Liver (tissue), 9 donors: ENCODE measurements around the gene SOX11. TPM values are rescaled to one million over a fixed set of nuclear protein-coding genes. Genes with fewer than 3 reads are reported as not detected.

ENCODE experiments used
- DNase-seq: peaks from one replicate; pipeline ENCODE4 v3.0.0-alpha.2; 2017; ENCODE audit warnings: low spot score
- H3K27ac ChIP-seq, 2 donors: one replicate each; pipeline ENCODE4 v1.7.0; 2013; ENCODE audit warnings: inconsistent platforms in 2 of 2, low read length in 2 of 2, control low read depth in 1 of 2, low read depth in 1 of 2, mild to moderate bottlenecking in 1 of 2
- H3K27me3 ChIP-seq, 4 donors: one replicate each; pipeline versions ENCODE4 v1.6.1 to v1.7.0; 2013; ENCODE audit warnings: low read length in 3 of 4, inconsistent platforms in 1 of 4, mild to moderate bottlenecking in 1 of 4, moderate library complexity in 1 of 4; ENCODE audit not compliant: control insufficient read depth in 4 of 4, insufficient read depth in 4 of 4
- H3K36me3 ChIP-seq, 4 donors: one replicate each; pipeline versions ENCODE4 v1.6.1 to v1.7.0; 2013; ENCODE audit warnings: low read length in 3 of 4, mild to moderate bottlenecking in 3 of 4, low read depth in 1 of 4, moderate library complexity in 1 of 4; ENCODE audit not compliant: control insufficient read depth in 4 of 4, insufficient read depth in 3 of 4
- H3K4me1 ChIP-seq, 4 donors: one replicate each; pipeline versions ENCODE4 v1.6.1 to v1.7.0; 2013; ENCODE audit warnings: low read length in 3 of 4, mild to moderate bottlenecking in 3 of 4, moderate library complexity in 1 of 4; ENCODE audit not compliant: control insufficient read depth in 4 of 4, insufficient read depth in 4 of 4
- H3K4me3 ChIP-seq, 3 donors: one replicate each; pipeline versions ENCODE4 v1.6.1 to v1.7.0; 2013; ENCODE audit warnings: low read length in 3 of 3, control low read depth in 1 of 3, low read depth in 1 of 3, mild to moderate bottlenecking in 1 of 3
- H3K9ac ChIP-seq, 2 donors: one replicate each; pipeline ENCODE4 v1.7.0; 2013; ENCODE audit warnings: low read length in 2 of 2, mild to moderate bottlenecking in 2 of 2, moderate library complexity in 2 of 2, control low read depth in 1 of 2, low read depth in 1 of 2
- H3K9me3 ChIP-seq, 4 donors: one replicate each; pipeline versions ENCODE4 v1.6.1 to v1.7.0; 2013; ENCODE audit warnings: low read length in 3 of 4; ENCODE audit not compliant: control insufficient read depth in 4 of 4
- ATF3 ChIP-seq: IDR thresholded peaks from 2 replicates; pipeline ENCODE4 v1.6.1; 2016; ENCODE audit warnings: antibody characterized with exemption
- CTCF ChIP-seq: fragments of 150-350 bp; IDR thresholded peaks from 2 replicates; pipeline ENCODE4 v1.5.1; 2017; ENCODE audit warnings: improper control_type of control experiment, low read depth, low read length; ENCODE audit not compliant: missing input control
- EGR1 ChIP-seq, 2 donors: IDR thresholded peaks; 2 replicates each; pipeline ENCODE4 v1.6.1; 2016 to 2018; ENCODE audit warnings: antibody characterized with exemption in 2 of 2, low read depth in 2 of 2
- FOXA1 ChIP-seq: IDR thresholded peaks from 2 replicates; pipeline ENCODE4 v1.6.1; 2016; ENCODE audit warnings: antibody characterized with exemption
- FOXA2 ChIP-seq: IDR thresholded peaks from 2 replicates; pipeline ENCODE4 v1.6.1; 2016; ENCODE audit warnings: antibody characterized with exemption
- GABPA ChIP-seq, 2 donors: IDR thresholded peaks in 1 of 2; conservative IDR thresholded peaks in 1 of 2; 2 replicates each; pipeline ENCODE4 v1.6.1; 2016; ENCODE audit warnings: antibody characterized with exemption in 2 of 2, mild to moderate bottlenecking in 1 of 2, moderate library complexity in 1 of 2
- HNF4A ChIP-seq, 2 donors: conservative IDR thresholded peaks; 2 replicates each; pipeline ENCODE4 v1.6.1; 2016; ENCODE audit warnings: antibody characterized with exemption in 2 of 2, mild to moderate bottlenecking in 2 of 2
- HNF4G ChIP-seq: IDR thresholded peaks from 2 replicates; pipeline ENCODE4 v1.6.1; 2016; ENCODE audit warnings: antibody characterized with exemption
- JUND ChIP-seq, 2 donors: IDR thresholded peaks; 2 replicates each; pipeline ENCODE4 v1.6.1; 2016; ENCODE audit warnings: antibody characterized with exemption in 2 of 2
- MAX ChIP-seq: IDR thresholded peaks from 2 replicates; pipeline ENCODE4 v1.6.1; 2016; ENCODE audit warnings: antibody characterized with exemption
- NR2F2 ChIP-seq: IDR thresholded peaks from 2 replicates; pipeline ENCODE4 v1.6.1; 2016; ENCODE audit warnings: antibody characterized with exemption
- RAD21 ChIP-seq, 2 donors: IDR thresholded peaks; 2 replicates each; pipeline ENCODE4 v1.6.1; 2016; ENCODE audit warnings: antibody characterized with exemption in 2 of 2, mild to moderate bottlenecking in 2 of 2
- RXRA ChIP-seq, 2 donors: IDR thresholded peaks; 2 replicates each; pipeline ENCODE4 v1.6.1; 2017 to 2018; ENCODE audit warnings: antibody characterized with exemption in 2 of 2, mild to moderate bottlenecking in 1 of 2
- SP1 ChIP-seq: IDR thresholded peaks from 2 replicates; pipeline ENCODE4 v1.6.1; 2018; ENCODE audit warnings: antibody characterized with exemption, mild to moderate bottlenecking
- TAF1 ChIP-seq: conservative IDR thresholded peaks from 2 replicates; pipeline ENCODE4 v1.6.1; 2016; ENCODE audit warnings: antibody characterized with exemption, mild to moderate bottlenecking
- YY1 ChIP-seq: IDR thresholded peaks from 2 replicates; pipeline ENCODE4 v1.6.1; 2016; ENCODE audit warnings: antibody characterized with exemption, mild to moderate bottlenecking
- ZBTB33 ChIP-seq: IDR thresholded peaks from 2 replicates; pipeline ENCODE4 v1.6.1; 2016; ENCODE audit warnings: antibody characterized with exemption
- WGBS: extraction: QIAGEN DNeasy Blood & Tissue Kit; methylation state at CpG from one replicate; pipeline ENCODE4 v1.1.7; 2013; 5-methylcytosine and 5-hydroxymethylcytosine counted together
- polyA plus RNA-seq, 2 donors: library from polyadenylated mRNA; stranded (reverse) in 1 of 2; unstranded in 1 of 2; fragments of 200-250 nt in 1 of 2; fragments of >200 nt in 1 of 2; fragmentation: Nextera tagmentation in 1 of 2; extraction: Ambion mirVana in 1 of 2; gene quantifications; one replicate each; pipeline versions ENCODE4 v1.2.1 to v1.2.3, GENCODE V29; 2013 to 2015
- total RNA-seq, 2 donors: library from RNA; depleted of rRNA; stranded (reverse); fragments of >200 nt; gene quantifications; one replicate each; pipeline ENCODE4 v1.2.3, GENCODE V29; 2014
- TF ChIP-seq, protein P1 (sequence below): IDR thresholded peaks from 2 replicates; pipeline ENCODE4 v1.6.1; 2016; ENCODE audit warnings: antibody characterized with exemption, mild to moderate bottlenecking
- donor health status: healthy.
- donor health status: healthy.
- donor health status: healthy.
- donor health status: healthy.
- donor health status: healthy.

Gene SOX11
- total and polyA plus RNA-seq, 4 donors: 0.09 TPM; not detected in 3

DNA sequence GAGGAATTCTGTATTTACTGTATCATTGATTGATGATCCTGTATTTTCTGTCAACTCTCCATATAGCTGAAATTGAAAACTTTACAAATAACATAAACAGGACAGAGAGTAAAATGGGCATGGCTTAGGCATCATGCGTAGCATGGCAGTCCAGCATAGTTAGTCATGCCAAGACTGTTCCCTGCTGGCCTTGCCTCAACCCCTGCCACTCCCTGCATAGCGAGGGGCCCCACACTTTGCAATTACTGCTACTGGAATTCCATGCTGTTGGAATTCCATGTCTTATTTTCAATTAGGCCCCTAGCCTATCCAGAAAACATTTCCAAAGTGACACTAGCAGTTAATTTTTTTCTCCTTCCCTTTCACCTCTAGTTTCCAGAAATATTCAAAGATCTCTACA is 15.1 kb upstream of the SOX11 start:
- Histone ChIP-seq H3K27ac (no peak overlapping the region), H3K27me3 (peaks cover 0 to 11% (median 5%) of the 10 kb centered on the region in 4 donors), H3K4me1 (no peaks in the 10 kb centered on the region), H3K36me3 (no peaks in the 10 kb centered on the region), H3K9ac (no peak overlapping the region), H3K9me3 (peaks cover 0 to 2% (median 0%) of the 10 kb centered on the region in 4 donors), H3K4me3 (no peak overlapping the region)
- WGBS: 77% methylated on average over 2 of the region's 2 CpGs
- DNase-seq: no peak
- TF ChIP-seq ZBTB33 (no peak), FOXA2 (no peak), SP1 (no peak), RXRA (IDR thresholded peaks at IDR 0.05) (no peak), ATF3 (no peak), MAX (no peak), TAF1 (no peak), HNF4A (conservative IDR thresholded peaks at IDR 0.05) (no peak)

DNA sequence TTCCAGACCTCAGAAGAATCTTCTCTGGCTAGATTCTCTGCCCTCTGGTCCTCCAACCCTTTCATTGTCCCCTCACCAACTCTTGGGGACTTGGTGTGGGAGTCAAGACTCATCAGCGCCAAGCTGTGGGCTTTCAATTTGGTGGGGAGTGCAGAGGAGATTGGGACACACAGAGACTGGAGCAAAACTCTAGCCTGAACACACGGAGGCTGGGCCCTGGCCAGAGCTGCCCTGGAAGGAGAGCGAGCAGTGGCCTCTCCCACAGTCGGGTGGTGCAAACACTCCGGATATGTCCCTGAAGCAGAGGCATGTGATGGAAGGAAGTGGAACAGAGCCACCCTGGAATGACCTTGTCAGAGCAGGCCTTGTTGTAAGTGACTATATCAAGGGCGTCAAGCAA is 8.7 kb upstream of the SOX11 start:
- WGBS: 80% methylated on average over 6 of the region's 6 CpGs
- TF ChIP-seq NR2F2: no peak
- TF ChIP-seq ZBTB33: no peak
- TF ChIP-seq RXRA (IDR thresholded peaks at IDR 0.05): no peak
- TF ChIP-seq MAX: no peak
- no peak for TF ChIP-seq GABPA (IDR thresholded peaks at IDR 0.05 in 1 of 2, conservative IDR thresholded peaks at IDR 0.05 in 1 of 2)
- TF ChIP-seq, protein P1, sequence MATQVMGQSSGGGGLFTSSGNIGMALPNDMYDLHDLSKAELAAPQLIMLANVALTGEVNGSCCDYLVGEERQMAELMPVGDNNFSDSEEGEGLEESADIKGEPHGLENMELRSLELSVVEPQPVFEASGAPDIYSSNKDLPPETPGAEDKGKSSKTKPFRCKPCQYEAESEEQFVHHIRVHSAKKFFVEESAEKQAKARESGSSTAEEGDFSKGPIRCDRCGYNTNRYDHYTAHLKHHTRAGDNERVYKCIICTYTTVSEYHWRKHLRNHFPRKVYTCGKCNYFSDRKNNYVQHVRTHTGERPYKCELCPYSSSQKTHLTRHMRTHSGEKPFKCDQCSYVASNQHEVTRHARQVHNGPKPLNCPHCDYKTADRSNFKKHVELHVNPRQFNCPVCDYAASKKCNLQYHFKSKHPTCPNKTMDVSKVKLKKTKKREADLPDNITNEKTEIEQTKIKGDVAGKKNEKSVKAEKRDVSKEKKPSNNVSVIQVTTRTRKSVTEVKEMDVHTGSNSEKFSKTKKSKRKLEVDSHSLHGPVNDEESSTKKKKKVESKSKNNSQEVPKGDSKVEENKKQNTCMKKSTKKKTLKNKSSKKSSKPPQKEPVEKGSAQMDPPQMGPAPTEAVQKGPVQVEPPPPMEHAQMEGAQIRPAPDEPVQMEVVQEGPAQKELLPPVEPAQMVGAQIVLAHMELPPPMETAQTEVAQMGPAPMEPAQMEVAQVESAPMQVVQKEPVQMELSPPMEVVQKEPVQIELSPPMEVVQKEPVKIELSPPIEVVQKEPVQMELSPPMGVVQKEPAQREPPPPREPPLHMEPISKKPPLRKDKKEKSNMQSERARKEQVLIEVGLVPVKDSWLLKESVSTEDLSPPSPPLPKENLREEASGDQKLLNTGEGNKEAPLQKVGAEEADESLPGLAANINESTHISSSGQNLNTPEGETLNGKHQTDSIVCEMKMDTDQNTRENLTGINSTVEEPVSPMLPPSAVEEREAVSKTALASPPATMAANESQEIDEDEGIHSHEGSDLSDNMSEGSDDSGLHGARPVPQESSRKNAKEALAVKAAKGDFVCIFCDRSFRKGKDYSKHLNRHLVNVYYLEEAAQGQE: no peak
- no peak for TF ChIP-seq HNF4A (conservative IDR thresholded peaks at IDR 0.05)
- TF ChIP-seq YY1: no peak
- no peak for TF ChIP-seq FOXA2
- no peak for TF ChIP-seq SP1
- TF ChIP-seq JUND (IDR thresholded peaks at IDR 0.05): no peak
- no peak for TF ChIP-seq FOXA1
- no peak for TF ChIP-seq HNF4G
- TF ChIP-seq RAD21 (IDR thresholded peaks at IDR 0.05): no peak
- TF ChIP-seq EGR1 (IDR thresholded peaks at IDR 0.05; ENCODE audit: low read depth in 2 of 2): no peak
- no peak for TF ChIP-seq ATF3
- TF ChIP-seq TAF1: no peak
- no peak for TF ChIP-seq CTCF
- DNase-seq: no peak
- Histone ChIP-seq H3K4me1 (no peaks in the 10 kb centered on the region), H3K36me3 (no peaks in the 10 kb centered on the region), H3K27me3 (peaks cover 0 to 6% (median 0%) of the 10 kb centered on the region in 4 donors), H3K27ac (no peak overlapping the region), H3K9me3 (peaks cover 0 to 3% (median 0%) of the 10 kb centered on the region in 4 donors), H3K9ac (no peak overlapping the region), H3K4me3 (no peak overlapping the region)
